ENCODE data around the gene AGFG2. TPM values are rescaled to one million over a fixed set of nuclear protein-coding genes. Genes with fewer than 3 reads are reported as not detected.

Gene AGFG2
- total and polyA plus RNA-seq, 2 of the 13 experiments (the other 11 are each of a cell fraction or from before 2014, with no cell fraction given) = 125 to 132 TPM

DNA sequence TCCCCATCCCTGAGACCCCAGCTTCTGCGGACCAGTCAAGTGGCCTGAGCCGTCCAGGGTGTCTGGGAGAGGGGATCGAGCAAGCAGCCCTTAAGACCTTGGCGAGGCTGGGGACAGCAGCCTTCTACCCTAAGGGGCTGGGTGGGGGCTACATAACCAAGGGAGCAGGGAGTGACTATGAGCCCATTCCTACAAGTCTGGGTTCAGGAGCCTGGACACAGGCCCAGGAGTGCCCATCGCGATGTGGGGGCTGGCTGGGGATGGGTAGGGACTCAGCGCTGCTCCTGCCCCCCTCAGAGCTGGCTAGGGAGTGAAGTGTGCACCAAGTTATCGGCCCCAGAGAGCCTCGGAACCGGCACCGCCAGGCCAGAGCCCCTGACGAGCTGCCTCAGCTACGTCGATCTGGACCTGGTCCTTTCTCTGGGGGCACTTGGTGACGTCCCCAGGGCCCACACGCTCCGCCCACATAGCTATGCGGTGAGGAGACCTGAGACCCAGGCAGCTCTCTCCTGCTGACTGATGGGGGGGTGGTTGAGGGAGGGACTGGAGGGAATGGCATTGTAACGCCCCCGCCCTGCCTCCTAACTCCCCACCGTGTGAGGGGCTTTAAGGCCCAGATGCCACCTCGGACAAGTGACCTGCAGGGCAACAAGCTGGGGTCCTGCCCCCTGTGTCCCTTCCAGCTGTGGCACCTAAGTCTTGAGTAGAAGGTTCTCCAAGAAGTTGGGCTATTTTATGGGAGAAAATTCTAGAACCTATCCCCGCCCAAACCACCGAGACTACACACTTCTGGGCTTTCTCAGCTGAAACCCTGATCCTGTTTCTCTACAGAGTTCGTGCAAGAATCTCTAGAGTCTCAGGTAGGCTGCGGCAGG lies 32.2 kb downstream of the AGFG2 start (continued):
- peak; percentile 91 for TF ChIP-seq RBM22 (optimal IDR thresholded peaks at IDR 0.05; ENCODE audit: low read length)
- TF ChIP-seq ZNF75D (CRISPR knock-in tag; IDR thresholded peaks at IDR 0.05; ENCODE audit: borderline replicate concordance) = no peak
- peak; percentile 76 for TF ChIP-seq ZFP90 (CRISPR knock-in tag; IDR thresholded peaks at IDR 0.05; ENCODE audit: borderline replicate concordance)
- TF ChIP-seq ZNF883 (CRISPR knock-in tag; IDR thresholded peaks at IDR 0.05; ENCODE audit: not compliant biosample characterization) = no peak
- no peak for TF ChIP-seq ZNF510 (CRISPR knock-in tag; IDR thresholded peaks at IDR 0.05; ENCODE audit: low read depth)
- no peak for TF ChIP-seq ZSCAN30 (CRISPR knock-in tag; IDR thresholded peaks at IDR 0.05)
- TF ChIP-seq SPEN (CRISPR knock-in tag; IDR thresholded peaks at IDR 0.05; ENCODE audit: low read depth) = 0 out of 2 replicates have a peak, but pooled peaks have one; percentile 21
- no peak for TF ChIP-seq SAFB2 (CRISPR knock-in tag; IDR thresholded peaks at IDR 0.05; ENCODE audit: borderline replicate concordance, low read depth)
- TF ChIP-seq ZNF879 (CRISPR knock-in tag; IDR thresholded peaks at IDR 0.05) = no peak

DNA sequence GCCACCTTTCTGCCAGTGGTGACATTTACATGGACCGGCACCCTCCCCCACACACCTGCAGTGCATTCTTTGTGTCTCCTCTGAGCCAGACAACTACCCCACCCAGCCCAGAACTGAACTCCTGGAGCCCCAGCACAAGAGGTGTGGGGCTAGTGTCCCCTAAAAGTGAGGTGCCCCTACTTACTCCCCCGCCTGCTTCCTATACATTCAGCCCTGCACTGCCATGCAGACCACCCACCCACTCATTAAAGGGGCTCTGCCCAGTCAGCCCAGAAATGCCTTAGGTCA lies 32.8 kb downstream of the AGFG2 start:
- ChIA-PET CTCF (ENCODE audit: low intra/inter-chr PET ratio, low total read pairs) (no interaction called here), POLR2A (interaction anchor here (0.8 to 3.3 kb wide), 12 partner anchors 10 to 143 kb away, joined by 3 to 73 read pairs (median 6); partner anchors contain the start of genes AGFG2, FBXO24, GNB2 and LRCH4)
- intact Hi-C loops (cut with micrococcal nuclease; ENCODE audit: unreplicated experiment) (no loop called here), in situ Hi-C loops (cut with HindIII; ENCODE audit: extremely low pct_ligation_motif_present, low pct_unique_long_range_greater_than_20kb) (no loop called here)
- peaks cover 2% of the 10 kb centered on the region; the same call in 1 of the 2 replicates for H4K20me1 ChIP-seq (ENCODE audit: insufficient read depth, low read length)
- ATAC-seq (no peak; the same call in 2 of the 3 replicates), DNase-seq (ENCODE audit: low spot score) (no peak), FAIRE-seq (no peak)
- no peaks in the 10 kb centered on the region for H3K9me3 ChIP-seq (ENCODE audit: low read length)
- H3K4me2 ChIP-seq (ENCODE audit: low read depth, low read length) = peak overlapping the region; percentile 78
- H3K4me1 ChIP-seq (ENCODE audit: insufficient read depth, low read length) = peaks cover 65% of the 10 kb centered on the region
- peak overlapping the region; percentile 99 for H3K27ac ChIP-seq (ENCODE audit: extremely low read length, insufficient read depth, low read length)
- peak overlapping the region in 2 of 3 experiments; percentile 8 to 62; a peak in 3 of 6 replicates for H3K4me3 ChIP-seq (replicated peaks in 1 of 3; ENCODE audit: insufficient read depth in 1 of 3, low read depth in 2 of 3, low read length in 3 of 3)
- no TSS peak for BruUV-seq (replicated peaks)
- H2AFZ ChIP-seq (ENCODE audit: low read length) = no peak overlapping the region
- H3K36me3 ChIP-seq (replicated peaks in 1 of 2; ENCODE audit: control insufficient read depth in 1 of 2, insufficient read depth in 2 of 2, low read length in 2 of 2) = peaks cover 1 to 8% of the 10 kb centered on the region in 2 experiments; a peak in 1 of 5 replicates
- no peaks in the 10 kb centered on the region for H3K27me3 ChIP-seq (ENCODE audit: control insufficient read depth in 1 of 2, insufficient read depth in 2 of 2, low read length in 2 of 2)
- no peaks in the 10 kb centered on the region for H3K79me2 ChIP-seq (ENCODE audit: insufficient read depth, low read length)
- H3K9ac ChIP-seq (ENCODE audit: insufficient read depth, low read depth, low read length) = peak overlapping the region; percentile 77
- WGBS (ENCODE audit: low lambda C conversion rate) = 43% methylated on average over 2 of the region's 2 CpGs
- TF ChIP-seq, protein P1, sequence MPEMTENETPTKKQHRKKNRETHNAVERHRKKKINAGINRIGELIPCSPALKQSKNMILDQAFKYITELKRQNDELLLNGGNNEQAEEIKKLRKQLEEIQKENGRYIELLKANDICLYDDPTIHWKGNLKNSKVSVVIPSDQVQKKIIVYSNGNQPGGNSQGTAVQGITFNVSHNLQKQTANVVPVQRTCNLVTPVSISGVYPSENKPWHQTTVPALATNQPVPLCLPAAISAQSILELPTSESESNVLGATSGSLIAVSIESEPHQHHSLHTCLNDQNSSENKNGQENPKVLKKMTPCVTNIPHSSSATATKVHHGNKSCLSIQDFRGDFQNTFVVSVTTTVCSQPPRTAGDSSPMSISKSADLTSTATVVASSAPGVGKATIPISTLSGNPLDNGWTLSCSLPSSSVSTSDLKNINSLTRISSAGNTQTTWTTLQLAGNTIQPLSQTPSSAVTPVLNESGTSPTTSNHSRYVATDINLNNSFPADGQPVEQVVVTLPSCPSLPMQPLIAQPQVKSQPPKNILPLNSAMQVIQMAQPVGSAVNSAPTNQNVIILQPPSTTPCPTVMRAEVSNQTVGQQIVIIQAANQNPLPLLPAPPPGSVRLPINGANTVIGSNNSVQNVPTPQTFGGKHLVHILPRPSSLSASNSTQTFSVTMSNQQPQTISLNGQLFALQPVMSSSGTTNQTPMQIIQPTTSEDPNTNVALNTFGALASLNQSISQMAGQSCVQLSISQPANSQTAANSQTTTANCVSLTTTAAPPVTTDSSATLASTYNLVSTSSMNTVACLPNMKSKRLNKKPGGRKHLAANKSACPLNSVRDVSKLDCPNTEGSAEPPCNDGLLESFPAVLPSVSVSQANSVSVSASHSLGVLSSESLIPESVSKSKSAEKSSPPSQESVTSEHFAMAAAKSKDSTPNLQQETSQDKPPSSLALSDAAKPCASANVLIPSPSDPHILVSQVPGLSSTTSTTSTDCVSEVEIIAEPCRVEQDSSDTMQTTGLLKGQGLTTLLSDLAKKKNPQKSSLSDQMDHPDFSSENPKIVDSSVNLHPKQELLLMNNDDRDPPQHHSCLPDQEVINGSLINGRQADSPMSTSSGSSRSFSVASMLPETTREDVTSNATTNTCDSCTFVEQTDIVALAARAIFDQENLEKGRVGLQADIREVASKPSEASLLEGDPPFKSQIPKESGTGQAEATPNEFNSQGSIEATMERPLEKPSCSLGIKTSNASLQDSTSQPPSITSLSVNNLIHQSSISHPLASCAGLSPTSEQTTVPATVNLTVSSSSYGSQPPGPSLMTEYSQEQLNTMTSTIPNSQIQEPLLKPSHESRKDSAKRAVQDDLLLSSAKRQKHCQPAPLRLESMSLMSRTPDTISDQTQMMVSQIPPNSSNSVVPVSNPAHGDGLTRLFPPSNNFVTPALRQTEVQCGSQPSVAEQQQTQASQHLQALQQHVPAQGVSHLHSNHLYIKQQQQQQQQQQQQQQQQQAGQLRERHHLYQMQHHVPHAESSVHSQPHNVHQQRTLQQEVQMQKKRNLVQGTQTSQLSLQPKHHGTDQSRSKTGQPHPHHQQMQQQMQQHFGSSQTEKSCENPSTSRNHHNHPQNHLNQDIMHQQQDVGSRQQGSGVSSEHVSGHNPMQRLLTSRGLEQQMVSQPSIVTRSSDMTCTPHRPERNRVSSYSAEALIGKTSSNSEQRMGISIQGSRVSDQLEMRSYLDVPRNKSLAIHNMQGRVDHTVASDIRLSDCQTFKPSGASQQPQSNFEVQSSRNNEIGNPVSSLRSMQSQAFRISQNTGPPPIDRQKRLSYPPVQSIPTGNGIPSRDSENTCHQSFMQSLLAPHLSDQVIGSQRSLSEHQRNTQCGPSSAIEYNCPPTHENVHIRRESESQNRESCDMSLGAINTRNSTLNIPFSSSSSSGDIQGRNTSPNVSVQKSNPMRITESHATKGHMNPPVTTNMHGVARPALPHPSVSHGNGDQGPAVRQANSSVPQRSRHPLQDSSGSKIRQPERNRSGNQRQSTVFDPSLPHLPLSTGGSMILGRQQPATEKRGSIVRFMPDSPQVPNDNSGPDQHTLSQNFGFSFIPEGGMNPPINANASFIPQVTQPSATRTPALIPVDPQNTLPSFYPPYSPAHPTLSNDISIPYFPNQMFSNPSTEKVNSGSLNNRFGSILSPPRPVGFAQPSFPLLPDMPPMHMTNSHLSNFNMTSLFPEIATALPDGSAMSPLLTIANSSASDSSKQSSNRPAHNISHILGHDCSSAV (CRISPR knock-in tag; IDR thresholded peaks at IDR 0.05; ENCODE audit: borderline replicate concordance) = no peak
- peak; percentile 6; the same call in 1 of the 2 replicates for TF ChIP-seq POLR2G (IDR thresholded peaks at IDR 0.05; ENCODE audit: low read depth, low read length)
- TF ChIP-seq NCOA2 (CRISPR knock-in tag; IDR thresholded peaks at IDR 0.05) = no peak
- TF ChIP-seq SAP130 (CRISPR knock-in tag; IDR thresholded peaks at IDR 0.05; ENCODE audit: low read depth) = 0 out of 2 replicates have a peak, but pooled peaks have one; percentile 2
- TF ChIP-seq PITX1 (CRISPR knock-in tag; IDR thresholded peaks at IDR 0.05) = 0 out of 2 replicates have a peak, but pooled peaks have one; percentile 7
- no peak for TF ChIP-seq TBL1XR1 (IDR thresholded peaks at IDR 0.05; ENCODE audit: borderline replicate concordance, low read length, partially characterized antibody)
